GM12891 (cell line): ENCODE data around the gene DIP2C.

ENCODE experiments used
- PAX5 ChIP-seq: IDR thresholded peaks from 2 replicates; pipeline ENCODE4 v1.6.1; 2011; ENCODE audit warnings: low read length, moderate library complexity, mild to moderate bottlenecking; ENCODE audit not compliant: insufficient read depth, severe bottlenecking
- POLR2A ChIP-seq: IDR thresholded peaks from 2 replicates; pipeline ENCODE4 v1.6.1; 2011; ENCODE audit warnings: low read depth, low read length, control low read depth
- POLR2AphosphoS5 ChIP-seq: IDR thresholded peaks from 2 replicates; pipeline ENCODE4 v1.6.1; 2011; ENCODE audit warnings: low read depth, low read length, control low read depth
- POU2F2 ChIP-seq: IDR thresholded peaks from 2 replicates; pipeline ENCODE4 v1.6.1; 2011; ENCODE audit warnings: low read depth, mild to moderate bottlenecking, control low read depth, low read length, moderate library complexity
- TAF1 ChIP-seq: IDR thresholded peaks from 2 replicates; pipeline ENCODE4 v1.6.1; 2011; ENCODE audit warnings: low read depth, low read length, control low read depth

- no peak for TF ChIP-seq POLR2A
- TF ChIP-seq TAF1 = no peak
- TF ChIP-seq POLR2AphosphoS5 = no peak
- no peak for TF ChIP-seq PAX5
- no peak for TF ChIP-seq POU2F2
Observed at GRCh38 chr10:722281-723060, 33.0 kb upstream of the DIP2C start.
